SKM-1 treated with dmso at 0.1 percent for 144 hours (cell line): ENCODE measurements around the gene USP8.

Experiments used
- DNase-seq: peaks from one replicate; lab custom pipeline; 2025; ENCODE audit not compliant: unreplicated experiment; lab: John Stamatoyannopoulos, UW

Gene USP8

GRCh38 chr15:50531163-50531562, 107.0 kb downstream of the USP8 start:
- no peak for DNase-seq

GRCh38 chr15:50531766-50532165, 107.6 kb downstream of the USP8 start:
- DNase-seq, result no peak

GRCh38 chr15:50542887-50543210, 118.6 kb downstream of the USP8 start:
- no peak for DNase-seq

- no peak for DNase-seq
Observed at GRCh38 chr15:50543556-50543955, 119.4 kb downstream of the USP8 start.

GRCh38 chr15:50544368-50544767, 120.2 kb downstream of the USP8 start:
- no peak for DNase-seq

GRCh38 chr15:50546566-50546965, 122.4 kb downstream of the USP8 start, which contains the start of gene USP50:
USP50 (minus strand) TSS chr15:50546666; CDS start chr15:50546525, 141 bp downstream.
- DNase-seq, result no peak

GRCh38 chr15:50549326-50549725, 125.1 kb downstream of the USP8 start:
- no peak for DNase-seq

GRCh38 chr15:50552238-50552637, 128.0 kb downstream of the USP8 start:
- DNase-seq, result no peak

GRCh38 chr15:50556642-50557371, 132.6 kb downstream of the USP8 start:
- no peak for DNase-seq

GRCh38 chr15:50558012-50558411, 133.8 kb downstream of the USP8 start:
- no peak for DNase-seq

GRCh38 chr15:50562735-50563640, 138.8 kb downstream of the USP8 start:
- no peak for DNase-seq

GRCh38 chr15:50563756-50564155, 139.6 kb downstream of the USP8 start:
- DNase-seq, result no peak
